Endothelial cell of umbilical vein (primary cell): ENCODE measurements around the gene ALDH1L1.

Experiments used
- CTCF ChIP-seq, 2 donors: IDR thresholded peaks; 1 replicate in 1 of 2; 2 replicates in 1 of 2; pipeline ENCODE4 v1.5.1; 2011; ENCODE audit warnings: low read length in 2 of 2, mild to moderate bottlenecking in 2 of 2, moderate library complexity in 2 of 2, control low read depth in 1 of 2, inconsistent platforms in 1 of 2, low read depth in 1 of 2; ENCODE audit not compliant: insufficient read depth in 1 of 2; ENCODE audit errors: extremely low read depth in 1 of 2
- EZH2 ChIP-seq: IDR thresholded peaks from 2 replicates; pipeline ENCODE4 v1.6.1; 2012; ENCODE audit warnings: borderline replicate concordance, low read depth, mild to moderate bottlenecking, moderate library complexity, low read length, inconsistent platforms; ENCODE audit not compliant: severe bottlenecking
- FOS ChIP-seq: IDR thresholded peaks from 2 replicates; pipeline ENCODE4 v1.6.1; 2011; ENCODE audit warnings: mild to moderate bottlenecking, low read length, moderate library complexity, borderline replicate concordance; ENCODE audit not compliant: insufficient read depth
- MAX ChIP-seq: IDR thresholded peaks from 2 replicates; pipeline ENCODE4 v1.6.1; 2011; ENCODE audit not compliant: insufficient read depth, insufficient read length
- MYC ChIP-seq: IDR thresholded peaks from one replicate; pipeline ENCODE4 v1.6.1; 2011; ENCODE audit warnings: mild to moderate bottlenecking, low read depth, low read length
- POLR2A ChIP-seq: IDR thresholded peaks from 2 replicates; pipeline ENCODE4 v1.6.1; 2012; ENCODE audit warnings: low read depth, mild to moderate bottlenecking, control low read depth, low read length
- POLR2AphosphoS5 ChIP-seq: IDR thresholded peaks from 2 replicates; pipeline ENCODE4 v1.6.1; 2012; ENCODE audit warnings: low read depth, mild to moderate bottlenecking, control low read depth, low read length, moderate library complexity; ENCODE audit not compliant: insufficient read depth

- TF ChIP-seq POLR2A = no peak
- TF ChIP-seq MYC = no peak
- no peak for TF ChIP-seq EZH2
- TF ChIP-seq MAX = no peak
- no peak for TF ChIP-seq CTCF (IDR thresholded peaks at IDR 0.05; ENCODE audit: extremely low read depth in 1 of 2, insufficient read depth in 1 of 2, low read depth in 1 of 2, low read length in 2 of 2)
- no peak for TF ChIP-seq POLR2AphosphoS5
- TF ChIP-seq FOS = no peak
Measured at GRCh38 chr3:126121074-126121473, 59.3 kb downstream of the ALDH1L1 start.
